ENCODE data around the gene SLC30A1. TPM values are rescaled to one million over a fixed set of nuclear protein-coding genes. Genes with fewer than 3 reads are reported as not detected.

The SLC30A1 gene
- total and polyA plus RNA-seq, 8 donors = 12.5 to 37.7 (median 16.1) TPM

- ATAC-seq = no peak
- H3K4me1 ChIP-seq = peaks cover 13 to 41% of the 10 kb centered on the region in 2 donors
- H3K4me3 ChIP-seq = peak overlapping the region in 1 of 2 donors; percentile 36
- no peak for DNase-seq
- H3K27me3 ChIP-seq = no peaks in the 10 kb centered on the region
- intact Hi-C loops (cut with DNase I) = no loop called here
- no peaks in the 10 kb centered on the region for H3K36me3 ChIP-seq
- no peak for TF ChIP-seq CTCF (IDR thresholded peaks at IDR 0.05)
- H3K9me3 ChIP-seq = no peaks in the 10 kb centered on the region
- no peak overlapping the region for H3K27ac ChIP-seq
These were observed 26.1 kb upstream of the SLC30A1 start for GRCh38 chr1:211605034-211605433.

GRCh38 chr1:211604548-211604947 is 25.6 kb upstream of the SLC30A1 start:
- peaks cover 13 to 41% of the 10 kb centered on the region in 2 donors for H3K4me1 ChIP-seq
- no peaks in the 10 kb centered on the region for H3K9me3 ChIP-seq
- no peaks in the 10 kb centered on the region for H3K27me3 ChIP-seq
- no peaks in the 10 kb centered on the region for H3K36me3 ChIP-seq
- intact Hi-C loops (cut with DNase I) = no loop called here
- H3K27ac ChIP-seq = no peak overlapping the region
- DNase-seq = no peak
- H3K4me3 ChIP-seq = no peak overlapping the region
- ATAC-seq = no peak
- TF ChIP-seq CTCF (IDR thresholded peaks at IDR 0.05) = no peak

- no peak overlapping the region for H3K27ac ChIP-seq
- intact Hi-C loops (cut with DNase I) = no loop called here
- H3K4me3 ChIP-seq = no peak overlapping the region
- H3K27me3 ChIP-seq = no peaks in the 10 kb centered on the region
- TF ChIP-seq CTCF (IDR thresholded peaks at IDR 0.05) = no peak
- peaks cover 13 to 41% of the 10 kb centered on the region in 2 donors for H3K4me1 ChIP-seq
- DNase-seq (no peak), ATAC-seq (no peak)
- no peaks in the 10 kb centered on the region for H3K9me3 ChIP-seq
- no peaks in the 10 kb centered on the region for H3K36me3 ChIP-seq
These were observed 24.8 kb upstream of the SLC30A1 start for GRCh38 chr1:211603713-211604112.

GRCh38 chr1:211603191-211603701 is 24.3 kb upstream of the SLC30A1 start:
- DNase-seq (no peak), ATAC-seq (no peak)
- H3K9me3 ChIP-seq = no peaks in the 10 kb centered on the region
- intact Hi-C loops (cut with DNase I) = no loop called here
- H3K27ac ChIP-seq = no peak overlapping the region
- H3K4me3 ChIP-seq = no peak overlapping the region
- H3K36me3 ChIP-seq = no peaks in the 10 kb centered on the region
- TF ChIP-seq CTCF (IDR thresholded peaks at IDR 0.05) = no peak
- H3K27me3 ChIP-seq = no peaks in the 10 kb centered on the region
- H3K4me1 ChIP-seq = peaks cover 13 to 37% of the 10 kb centered on the region in 2 donors

- Histone ChIP-seq H3K4me1 (peaks cover 13 to 34% of the 10 kb centered on the region in 2 donors), H3K27ac (no peak overlapping the region), H3K9me3 (no peaks in the 10 kb centered on the region), H3K27me3 (no peaks in the 10 kb centered on the region), H3K4me3 (no peak overlapping the region), H3K36me3 (no peaks in the 10 kb centered on the region)
- intact Hi-C loops (cut with DNase I) = no loop called here
- no peak for DNase-seq
- no peak for TF ChIP-seq CTCF (IDR thresholded peaks at IDR 0.05)
- ATAC-seq = no peak
These were observed 23.2 kb upstream of the SLC30A1 start for GRCh38 chr1:211601982-211602670.
